SK-N-SH treated with all-trans-retinoic acid at 6 μM for 48 hours (cell line): Measurements from ENCODE around the gene CLDN16.

Source experiments
- ATAC-seq: fragments of 200-7000 bp; cut with Tn5 transposase; 3 replicates; pipeline ENCODE4 v1.9.1; 2020; ENCODE audit warnings: mild to moderate bottlenecking, moderate library complexity
- ARNTL ChIP-seq: fragments of 450-650 bp; formaldehyde crosslinking; IDR thresholded peaks from 2 replicates; pipeline ENCODE4 v1.5.0; 2020; ENCODE audit warnings: low read depth, mild to moderate bottlenecking, moderate library complexity, borderline replicate concordance
- BACH2 ChIP-seq: fragments of 250-450 bp; sonication (Bioruptor Pico); IDR thresholded peaks from 2 replicates; pipeline ENCODE4 v1.9.0; 2021; ENCODE audit warnings: mild to moderate bottlenecking, borderline replicate concordance
- CREB5 ChIP-seq: fragments of 250-450 bp; sonication (Bioruptor Pico); IDR thresholded peaks from 2 replicates; pipeline ENCODE4 v1.5.1; 2020; ENCODE audit warnings: low read depth, mild to moderate bottlenecking, moderate library complexity
- CSDC2 ChIP-seq: fragments of 250-450 bp; sonication (Bioruptor Pico); IDR thresholded peaks from 2 replicates; pipeline ENCODE4 v1.5.0; 2020; ENCODE audit warnings: mild to moderate bottlenecking, moderate library complexity
- ESRRG ChIP-seq: fragments of 250-450 bp; sonication (Bioruptor Pico); IDR thresholded peaks from 2 replicates; pipeline ENCODE4 v1.6.1; 2021; ENCODE audit warnings: mild to moderate bottlenecking
- GLIS3 ChIP-seq: fragments of 250-450 bp; sonication (Bioruptor Pico); IDR thresholded peaks from 2 replicates; pipeline ENCODE4 v1.5.0; 2020; ENCODE audit warnings: mild to moderate bottlenecking, moderate library complexity
- ISL1 ChIP-seq: fragments of 250-450 bp; sonication (Bioruptor Pico); IDR thresholded peaks from 2 replicates; pipeline ENCODE4 v2.1.2; 2022; ENCODE audit warnings: mild to moderate bottlenecking, moderate library complexity
- OSR1 ChIP-seq: fragments of 250-450 bp; sonication (Bioruptor Pico); IDR thresholded peaks from 2 replicates; pipeline ENCODE4 v1.8.0; 2022; ENCODE audit warnings: moderate library complexity, mild to moderate bottlenecking, inconsistent platforms
- POU6F1 ChIP-seq: fragments of 250-450 bp; sonication (Bioruptor Pico); IDR thresholded peaks from 2 replicates; pipeline ENCODE4 v1.8.0; 2021; ENCODE audit warnings: low read depth, mild to moderate bottlenecking, moderate library complexity, borderline replicate concordance
- PPARA ChIP-seq: fragments of 250-450 bp; sonication (Bioruptor Pico); IDR thresholded peaks from 2 replicates; pipeline ENCODE4 v1.5.0; 2020; ENCODE audit warnings: mild to moderate bottlenecking, borderline replicate concordance
- RARB ChIP-seq: fragments of 250-450 bp; sonication (Bioruptor Pico); IDR thresholded peaks from 2 replicates; pipeline ENCODE4 v1.8.0; 2021; ENCODE audit warnings: mild to moderate bottlenecking, moderate library complexity
- SNAI2 ChIP-seq: fragments of 250-450 bp; sonication (Bioruptor Pico); IDR thresholded peaks from 2 replicates; pipeline ENCODE4 v1.5.0; 2020; ENCODE audit warnings: mild to moderate bottlenecking, moderate library complexity
- TCF4 ChIP-seq: fragments of 250-450 bp; sonication (Bioruptor Pico); IDR thresholded peaks from 2 replicates; pipeline ENCODE4 v1.8.0; 2021; ENCODE audit warnings: mild to moderate bottlenecking, moderate library complexity, borderline replicate concordance
- TOX ChIP-seq: fragments of 250-450 bp; sonication (Bioruptor Pico); IDR thresholded peaks from 2 replicates; pipeline ENCODE4 v1.8.0; 2021; ENCODE audit warnings: mild to moderate bottlenecking, moderate library complexity, borderline replicate concordance
- ZC3H10 ChIP-seq: fragments of 250-450 bp; sonication (Bioruptor Pico); IDR thresholded peaks from 2 replicates; pipeline ENCODE4 v1.5.1; 2021; ENCODE audit warnings: mild to moderate bottlenecking, moderate library complexity
- ZFP3 ChIP-seq: fragments of 250-450 bp; sonication (Bioruptor Pico); IDR thresholded peaks from 2 replicates; pipeline ENCODE4 v1.5.0; 2020; ENCODE audit warnings: mild to moderate bottlenecking, moderate library complexity
- ZFP30 ChIP-seq: fragments of 450-650 bp; formaldehyde crosslinking; IDR thresholded peaks from 2 replicates; pipeline ENCODE4 v1.5.0; 2022; ENCODE audit warnings: mild to moderate bottlenecking, moderate library complexity
- ZNF565 ChIP-seq: fragments of 450-650 bp; formaldehyde crosslinking; conservative IDR thresholded peaks from 2 replicates; pipeline ENCODE4 v1.5.0; 2020; ENCODE audit warnings: low read depth, mild to moderate bottlenecking, moderate library complexity
- ZNF70 ChIP-seq: fragments of 450-650 bp; formaldehyde crosslinking; IDR thresholded peaks from 2 replicates; pipeline ENCODE4 v1.5.0; 2020; ENCODE audit warnings: mild to moderate bottlenecking, moderate library complexity
- ZNF8 ChIP-seq: fragments of 450-650 bp; formaldehyde crosslinking; IDR thresholded peaks from 2 replicates; pipeline ENCODE4 v1.5.0; 2020; ENCODE audit warnings: mild to moderate bottlenecking, moderate library complexity
- TF ChIP-seq, protein P1 (sequence below): fragments of 250-450 bp; sonication (Bioruptor Pico); IDR thresholded peaks from 2 replicates; pipeline ENCODE4 v1.5.0; 2020; ENCODE audit warnings: mild to moderate bottlenecking, moderate library complexity
- TF ChIP-seq, protein P2 (sequence below): fragments of 250-450 bp; sonication (Bioruptor Pico); IDR thresholded peaks from 2 replicates; pipeline ENCODE4 v1.5.1; 2021; ENCODE audit warnings: mild to moderate bottlenecking, moderate library complexity

Gene CLDN16

DNA sequence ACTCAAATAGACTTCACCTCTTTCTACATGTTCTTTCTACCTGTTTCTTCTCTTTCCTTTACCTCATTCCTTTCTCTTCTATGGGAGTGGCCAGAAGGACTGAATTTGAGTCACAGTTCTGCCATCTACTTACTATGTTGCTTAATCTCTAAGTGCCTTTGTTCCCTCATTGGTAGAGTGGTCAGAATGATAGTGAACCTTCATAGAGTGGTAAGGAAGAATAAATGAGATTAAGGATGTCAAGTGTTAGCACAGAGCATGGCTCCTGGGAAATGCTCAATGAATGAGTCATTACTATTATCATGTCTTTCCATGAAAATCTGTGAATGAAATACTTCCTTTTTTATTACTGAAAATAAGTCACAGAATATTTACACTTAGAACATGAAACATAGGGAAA is 44.3 kb downstream of the CLDN16 start (continued):
- no peak for TF ChIP-seq CREB5 (CRISPR knock-in tag)
- TF ChIP-seq ZNF565 (CRISPR knock-in tag): no peak
- TF ChIP-seq, protein P1, sequence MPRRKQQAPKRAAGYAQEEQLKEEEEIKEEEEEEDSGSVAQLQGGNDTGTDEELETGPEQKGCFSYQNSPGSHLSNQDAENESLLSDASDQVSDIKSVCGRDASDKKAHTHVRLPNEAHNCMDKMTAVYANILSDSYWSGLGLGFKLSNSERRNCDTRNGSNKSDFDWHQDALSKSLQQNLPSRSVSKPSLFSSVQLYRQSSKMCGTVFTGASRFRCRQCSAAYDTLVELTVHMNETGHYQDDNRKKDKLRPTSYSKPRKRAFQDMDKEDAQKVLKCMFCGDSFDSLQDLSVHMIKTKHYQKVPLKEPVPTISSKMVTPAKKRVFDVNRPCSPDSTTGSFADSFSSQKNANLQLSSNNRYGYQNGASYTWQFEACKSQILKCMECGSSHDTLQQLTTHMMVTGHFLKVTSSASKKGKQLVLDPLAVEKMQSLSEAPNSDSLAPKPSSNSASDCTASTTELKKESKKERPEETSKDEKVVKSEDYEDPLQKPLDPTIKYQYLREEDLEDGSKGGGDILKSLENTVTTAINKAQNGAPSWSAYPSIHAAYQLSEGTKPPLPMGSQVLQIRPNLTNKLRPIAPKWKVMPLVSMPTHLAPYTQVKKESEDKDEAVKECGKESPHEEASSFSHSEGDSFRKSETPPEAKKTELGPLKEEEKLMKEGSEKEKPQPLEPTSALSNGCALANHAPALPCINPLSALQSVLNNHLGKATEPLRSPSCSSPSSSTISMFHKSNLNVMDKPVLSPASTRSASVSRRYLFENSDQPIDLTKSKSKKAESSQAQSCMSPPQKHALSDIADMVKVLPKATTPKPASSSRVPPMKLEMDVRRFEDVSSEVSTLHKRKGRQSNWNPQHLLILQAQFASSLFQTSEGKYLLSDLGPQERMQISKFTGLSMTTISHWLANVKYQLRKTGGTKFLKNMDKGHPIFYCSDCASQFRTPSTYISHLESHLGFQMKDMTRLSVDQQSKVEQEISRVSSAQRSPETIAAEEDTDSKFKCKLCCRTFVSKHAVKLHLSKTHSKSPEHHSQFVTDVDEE (CRISPR knock-in tag): no peak
- TF ChIP-seq BACH2 (CRISPR knock-in tag): no peak
- no peak for TF ChIP-seq GLIS3 (CRISPR knock-in tag)

DNA sequence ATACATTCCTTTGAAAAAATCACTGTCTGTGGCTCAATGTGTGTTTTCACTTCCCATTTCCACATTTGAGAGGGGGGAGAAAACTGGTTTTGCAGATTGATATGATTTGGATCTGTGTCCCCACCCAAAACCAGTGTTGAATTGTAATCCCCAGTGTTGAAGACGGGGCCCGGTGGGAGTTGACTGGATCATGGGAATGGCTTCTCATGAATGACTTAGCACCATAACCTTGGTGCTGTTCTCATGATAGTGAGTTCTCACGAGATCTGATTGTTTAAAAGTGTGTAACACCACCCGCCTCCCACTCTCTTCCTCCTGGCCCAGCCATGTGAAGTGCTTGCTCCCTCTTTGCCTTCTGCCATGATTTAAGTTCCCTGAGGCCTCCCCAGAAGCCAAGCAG is 45.7 kb downstream of the CLDN16 start:
- no peak for TF ChIP-seq CREB5 (CRISPR knock-in tag)
- TF ChIP-seq ESRRG (CRISPR knock-in tag): no peak
- TF ChIP-seq, protein P2, sequence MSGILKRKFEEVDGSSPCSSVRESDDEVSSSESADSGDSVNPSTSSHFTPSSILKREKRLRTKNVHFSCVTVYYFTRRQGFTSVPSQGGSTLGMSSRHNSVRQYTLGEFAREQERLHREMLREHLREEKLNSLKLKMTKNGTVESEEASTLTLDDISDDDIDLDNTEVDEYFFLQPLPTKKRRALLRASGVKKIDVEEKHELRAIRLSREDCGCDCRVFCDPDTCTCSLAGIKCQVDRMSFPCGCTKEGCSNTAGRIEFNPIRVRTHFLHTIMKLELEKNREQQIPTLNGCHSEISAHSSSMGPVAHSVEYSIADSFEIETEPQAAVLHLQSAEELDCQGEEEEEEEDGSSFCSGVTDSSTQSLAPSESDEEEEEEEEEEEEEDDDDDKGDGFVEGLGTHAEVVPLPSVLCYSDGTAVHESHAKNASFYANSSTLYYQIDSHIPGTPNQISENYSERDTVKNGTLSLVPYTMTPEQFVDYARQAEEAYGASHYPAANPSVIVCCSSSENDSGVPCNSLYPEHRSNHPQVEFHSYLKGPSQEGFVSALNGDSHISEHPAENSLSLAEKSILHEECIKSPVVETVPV (CRISPR knock-in tag): no peak
- no peak for TF ChIP-seq ISL1 (CRISPR knock-in tag)
- TF ChIP-seq SNAI2 (CRISPR knock-in tag): no peak
- no peak for TF ChIP-seq ZFP30
- TF ChIP-seq CSDC2: no peak
- no peak for TF ChIP-seq ZNF70 (CRISPR knock-in tag)
- TF ChIP-seq ZNF565 (CRISPR knock-in tag): no peak
- no peak for TF ChIP-seq OSR1 (CRISPR knock-in tag)
- TF ChIP-seq POU6F1 (CRISPR knock-in tag): no peak
- no peak for TF ChIP-seq GLIS3 (CRISPR knock-in tag)
- no peak for TF ChIP-seq TCF4
- TF ChIP-seq ZC3H10 (CRISPR knock-in tag): no peak
- TF ChIP-seq PPARA: no peak
- no peak for TF ChIP-seq ZFP3 (CRISPR knock-in tag)
- TF ChIP-seq ZNF8: no peak
- TF ChIP-seq, protein P1 (CRISPR knock-in tag): no peak
- no peak for TF ChIP-seq BACH2 (CRISPR knock-in tag)
- TF ChIP-seq RARB (CRISPR knock-in tag): no peak
- ATAC-seq: no peak

- no peak for ATAC-seq
- TF ChIP-seq BACH2 (CRISPR knock-in tag) (no peak), SNAI2 (CRISPR knock-in tag) (no peak), ISL1 (CRISPR knock-in tag) (no peak), ZNF565 (CRISPR knock-in tag) (no peak), CSDC2 (no peak), ARNTL (CRISPR knock-in tag) (no peak), ZFP30 (no peak), ZFP3 (CRISPR knock-in tag) (no peak), TOX (CRISPR knock-in tag) (no peak), OSR1 (CRISPR knock-in tag) (no peak), ZC3H10 (CRISPR knock-in tag) (no peak)
- TF ChIP-seq, protein P2 (CRISPR knock-in tag): no peak
Observed at GRCh38 chr3:190435618-190436017, 47.7 kb downstream of the CLDN16 start.
